HG02571 (cell line): Measurements from ENCODE around the gene FBXO45.
"Not testable (repeated sequence)": the region's sequence is repeated elsewhere in the genome, so short reads cannot be mapped to it uniquely, and the experiment has no call there.

Experiments used
- ATAC-seq: cut with Tn5 transposase; IDR thresholded peaks from one replicate; pipeline ENCODE4 v1.9.1; 2021; ENCODE audit warnings: mild to moderate bottlenecking, moderate library complexity; ENCODE audit not compliant: unreplicated experiment

Gene FBXO45

GRCh38 chr3:196615234-196615633 lies 46.8 kb downstream of the FBXO45 start:
- not testable (repeated sequence) for ATAC-seq

- no peak for ATAC-seq
Observed at GRCh38 chr3:196617256-196617655, 48.8 kb downstream of the FBXO45 start.

- ATAC-seq = no peak
Observed at GRCh38 chr3:196619223-196619622, 50.8 kb downstream of the FBXO45 start.

- ATAC-seq = not testable (repeated sequence)
Observed at GRCh38 chr3:196619627-196620026, 51.2 kb downstream of the FBXO45 start.

- ATAC-seq = peak; percentile 65
Observed at GRCh38 chr3:196620161-196620604, 51.7 kb downstream of the FBXO45 start.

GRCh38 chr3:196620684-196621083 lies 52.2 kb downstream of the FBXO45 start:
- ATAC-seq = no peak

GRCh38 chr3:196621611-196622010 lies 53.2 kb downstream of the FBXO45 start:
- no peak for ATAC-seq

- no peak for ATAC-seq
Observed at GRCh38 chr3:196624067-196624790, 55.8 kb downstream of the FBXO45 start.

- ATAC-seq = no peak
Observed at GRCh38 chr3:196624907-196625306, 56.4 kb downstream of the FBXO45 start.

- no peak for ATAC-seq
Observed at GRCh38 chr3:196625331-196625730, 56.9 kb downstream of the FBXO45 start.

- no peak for ATAC-seq
Observed at GRCh38 chr3:196627918-196628231, 59.4 kb downstream of the FBXO45 start.

- ATAC-seq = no peak
Observed at GRCh38 chr3:196629228-196629627, 60.8 kb downstream of the FBXO45 start.

- no peak for ATAC-seq
Observed at GRCh38 chr3:196631682-196632045, 63.2 kb downstream of the FBXO45 start.

- ATAC-seq = peak; percentile 71
Observed at GRCh38 chr3:196632046-196632751, 63.7 kb downstream of the FBXO45 start.

- ATAC-seq = no peak
Observed at GRCh38 chr3:196633555-196634151, 65.2 kb downstream of the FBXO45 start.

- no peak for ATAC-seq
Observed at GRCh38 chr3:196634224-196634623, 65.8 kb downstream of the FBXO45 start.

- ATAC-seq = no peak
Observed at GRCh38 chr3:196634829-196635228, 66.4 kb downstream of the FBXO45 start.

- ATAC-seq = no peak
Observed at GRCh38 chr3:196636369-196637349, 68.2 kb downstream of the FBXO45 start.

- not testable (repeated sequence) for ATAC-seq
Observed at GRCh38 chr3:196637941-196638340, 69.5 kb downstream of the FBXO45 start.
